ENCODE data around the gene OBSCN.

The OBSCN gene

GRCh38 chr1:228360533-228361313 is 152.9 kb downstream of the OBSCN start:
- DNase-seq, result no peak

- no peak for DNase-seq
Observed at GRCh38 chr1:228361314-228362140, 153.7 kb downstream of the OBSCN start.

- no peak for DNase-seq
Observed at GRCh38 chr1:228362141-228362883, 154.5 kb downstream of the OBSCN start.

GRCh38 chr1:228362884-228363450 is 155.1 kb downstream of the OBSCN start:
- no peak for DNase-seq

- DNase-seq, result no peak
Observed at GRCh38 chr1:228363686-228364067, 155.8 kb downstream of the OBSCN start.

- DNase-seq, result no peak
Observed at GRCh38 chr1:228364068-228364705, 156.3 kb downstream of the OBSCN start.

GRCh38 chr1:228364706-228365213 is 156.9 kb downstream of the OBSCN start:
- no peak for DNase-seq

GRCh38 chr1:228365271-228366061 is 157.6 kb downstream of the OBSCN start:
- DNase-seq, result no peak

GRCh38 chr1:228366062-228366865 is 158.4 kb downstream of the OBSCN start:
- DNase-seq, result no peak

GRCh38 chr1:228366866-228367741 is 159.3 kb downstream of the OBSCN start:
- no peak for DNase-seq

- no peak for DNase-seq
Observed at GRCh38 chr1:228367798-228368791, 160.3 kb downstream of the OBSCN start.

- no peak for DNase-seq
Observed at GRCh38 chr1:228368801-228369607, 161.2 kb downstream of the OBSCN start.

- no peak for DNase-seq
Observed at GRCh38 chr1:228369608-228370438, 162.0 kb downstream of the OBSCN start.

- DNase-seq, result no peak
Observed at GRCh38 chr1:228370439-228370940, 162.6 kb downstream of the OBSCN start.

GRCh38 chr1:228370941-228371740 is 163.3 kb downstream of the OBSCN start:
- no peak for DNase-seq
